HG03064 (cell line): Measurements from ENCODE around the gene TMEFF2.

ENCODE experiments used
- ATAC-seq: cut with Tn5 transposase; IDR thresholded peaks from one replicate; pipeline ENCODE4 v1.9.1; 2021; ENCODE audit warnings: low read depth; ENCODE audit not compliant: unreplicated experiment

Gene TMEFF2

DNA sequence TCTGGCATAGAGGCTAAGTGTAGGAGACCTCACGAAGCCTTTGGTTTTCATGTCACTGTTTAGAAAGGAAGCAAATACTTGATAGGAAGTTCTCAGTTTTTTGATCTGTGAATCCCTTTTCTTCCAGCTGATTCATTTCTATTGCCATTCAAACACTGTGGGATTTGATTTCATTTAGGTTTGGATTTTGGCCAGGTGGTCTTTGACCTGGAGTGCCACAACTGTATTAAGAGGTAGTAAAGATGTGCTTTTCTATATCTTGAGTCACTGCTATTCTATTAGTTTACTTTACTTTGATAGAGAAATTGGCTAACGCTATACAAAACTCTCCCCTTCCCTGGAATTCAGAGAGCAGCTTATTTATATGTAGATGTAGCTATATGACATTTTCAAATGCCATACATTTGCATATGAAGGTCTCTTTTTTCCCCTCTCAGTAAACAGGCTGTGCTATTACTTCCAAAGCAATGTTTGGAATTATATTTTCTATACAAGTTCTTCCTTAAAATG, 215.5 kb downstream of the TMEFF2 start:
- ATAC-seq, result no peak

DNA sequence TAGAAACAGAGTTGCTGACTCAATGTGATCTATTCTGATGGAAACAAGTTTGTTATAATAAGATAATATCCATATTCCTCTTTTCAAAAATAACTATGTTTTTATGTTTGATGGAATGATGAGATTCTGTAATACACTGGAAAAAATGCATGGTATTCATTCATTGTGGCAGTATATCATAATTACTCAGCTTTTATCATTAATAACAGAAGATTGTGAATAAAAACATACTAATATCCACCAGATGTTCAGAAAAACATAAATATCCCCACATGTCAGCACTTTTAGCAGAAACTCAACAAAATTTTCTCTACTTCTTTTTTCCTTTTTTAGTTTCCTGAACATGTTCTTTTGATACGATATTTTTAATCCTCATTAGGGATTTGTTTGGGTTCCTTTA, 217.0 kb downstream of the TMEFF2 start:
- ATAC-seq, result no peak

DNA sequence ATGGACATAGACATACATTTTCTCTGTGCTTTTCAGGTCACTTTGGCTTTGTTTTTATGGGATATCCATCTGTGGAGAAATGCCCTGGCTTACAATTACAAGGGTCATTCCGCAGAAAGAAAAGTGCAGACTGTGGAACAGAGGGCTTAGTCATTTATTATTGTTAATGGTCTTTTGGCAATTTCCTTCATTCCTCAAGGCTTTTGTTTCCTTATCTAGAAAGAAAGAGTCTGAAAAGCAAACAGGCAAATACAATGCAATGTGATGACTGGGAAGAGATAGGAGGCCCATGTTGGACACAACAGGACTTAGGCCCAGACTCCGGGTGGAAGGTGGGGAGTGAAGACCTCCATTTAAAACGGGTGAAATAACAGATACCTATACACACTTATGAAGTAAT, 218.3 kb downstream of the TMEFF2 start:
- ATAC-seq, result no peak

DNA sequence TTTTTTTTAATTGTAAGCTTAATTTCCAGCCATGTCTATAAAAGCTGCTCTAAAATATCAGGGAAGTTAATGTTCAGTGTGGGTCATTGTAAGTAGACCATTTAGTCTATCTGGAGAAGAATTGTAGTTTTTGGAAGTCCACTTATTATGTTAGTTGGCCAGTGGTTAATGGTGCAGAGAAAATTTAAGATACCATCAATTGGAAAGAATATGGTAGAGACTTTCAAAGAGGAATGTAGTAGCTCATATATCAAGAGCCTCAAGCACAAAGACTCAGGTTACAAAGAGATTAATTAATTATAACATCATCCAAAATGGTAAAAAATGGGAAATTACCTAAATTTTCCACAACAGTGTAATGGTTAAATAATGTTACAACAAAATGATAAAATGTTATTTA, 220.1 kb downstream of the TMEFF2 start:
- ATAC-seq, result no peak

- no peak for ATAC-seq
Observed at GRCh38 chr2:191970867-191971266, 223.9 kb downstream of the TMEFF2 start.

- ATAC-seq, result no peak
Observed at GRCh38 chr2:191968120-191968519, 226.6 kb downstream of the TMEFF2 start.

DNA sequence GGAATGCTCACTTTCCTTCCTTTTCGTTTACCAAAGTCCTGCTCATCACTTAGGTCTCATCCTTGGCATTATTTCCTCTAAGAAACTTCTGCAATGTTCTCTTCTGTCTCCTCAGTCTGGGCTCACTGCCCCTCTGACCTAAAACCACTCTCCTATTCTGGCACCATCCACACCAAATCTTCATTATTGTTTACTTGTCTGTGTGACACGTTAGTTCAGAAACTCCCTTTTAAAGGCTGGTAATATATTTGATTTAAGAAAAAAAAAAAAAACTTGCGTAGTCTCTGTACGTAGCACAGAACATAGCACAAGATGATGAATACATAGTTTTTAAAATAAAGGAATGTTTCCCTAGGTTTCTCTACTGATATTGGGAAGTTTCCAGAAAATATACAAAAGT, 229.0 kb downstream of the TMEFF2 start:
- ATAC-seq, result no peak

GRCh38 chr2:191961556-191961955, 233.2 kb downstream of the TMEFF2 start:
- no peak for ATAC-seq

GRCh38 chr2:191959209-191959608, 235.5 kb downstream of the TMEFF2 start:
- no peak for ATAC-seq

- ATAC-seq, result no peak
Observed at GRCh38 chr2:191957996-191958860, 236.5 kb downstream of the TMEFF2 start.

DNA sequence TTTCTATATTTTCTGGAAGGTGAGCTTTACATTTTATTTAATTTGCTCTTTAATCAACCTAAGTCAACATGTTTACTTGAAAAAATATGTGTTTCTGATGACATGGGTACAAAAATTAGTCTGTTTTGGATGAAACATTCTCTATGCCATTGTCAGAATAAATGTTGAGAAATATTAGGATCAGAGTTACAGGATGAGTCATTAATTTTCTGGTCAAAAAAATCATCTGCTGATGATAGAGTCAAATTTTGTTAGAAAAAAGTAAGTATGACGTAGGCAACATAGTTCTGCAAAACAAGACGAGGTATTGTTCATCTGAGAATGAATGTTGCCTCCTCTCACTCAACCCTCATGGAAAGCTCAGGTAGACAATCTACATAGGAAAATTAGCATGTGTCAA, 240.3 kb downstream of the TMEFF2 start:
- no peak for ATAC-seq

- no peak for ATAC-seq
Observed at GRCh38 chr2:191952515-191953270, 242.0 kb downstream of the TMEFF2 start.

- ATAC-seq, result no peak
Observed at GRCh38 chr2:191951832-191952231, 242.9 kb downstream of the TMEFF2 start.

DNA sequence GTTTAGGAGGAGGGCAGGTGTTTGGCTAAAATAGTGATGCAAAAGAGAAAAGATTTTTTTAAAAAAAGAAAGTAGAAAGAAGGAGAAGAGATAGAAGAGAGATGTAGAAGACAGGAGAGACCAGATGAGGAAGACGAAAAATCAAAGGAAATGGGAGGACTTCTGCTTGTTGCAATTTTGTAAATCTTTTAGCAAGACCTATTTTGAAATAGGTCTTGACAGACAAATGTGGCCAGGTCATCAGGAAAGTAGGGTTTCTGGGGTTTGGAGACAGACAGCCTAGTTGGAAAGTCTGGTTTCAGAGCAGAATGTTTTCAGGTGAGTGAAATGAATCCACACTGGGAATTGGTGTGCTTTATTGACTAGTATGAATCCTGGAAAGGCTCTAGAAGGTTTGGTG, 243.4 kb downstream of the TMEFF2 start:
- ATAC-seq, result no peak

DNA sequence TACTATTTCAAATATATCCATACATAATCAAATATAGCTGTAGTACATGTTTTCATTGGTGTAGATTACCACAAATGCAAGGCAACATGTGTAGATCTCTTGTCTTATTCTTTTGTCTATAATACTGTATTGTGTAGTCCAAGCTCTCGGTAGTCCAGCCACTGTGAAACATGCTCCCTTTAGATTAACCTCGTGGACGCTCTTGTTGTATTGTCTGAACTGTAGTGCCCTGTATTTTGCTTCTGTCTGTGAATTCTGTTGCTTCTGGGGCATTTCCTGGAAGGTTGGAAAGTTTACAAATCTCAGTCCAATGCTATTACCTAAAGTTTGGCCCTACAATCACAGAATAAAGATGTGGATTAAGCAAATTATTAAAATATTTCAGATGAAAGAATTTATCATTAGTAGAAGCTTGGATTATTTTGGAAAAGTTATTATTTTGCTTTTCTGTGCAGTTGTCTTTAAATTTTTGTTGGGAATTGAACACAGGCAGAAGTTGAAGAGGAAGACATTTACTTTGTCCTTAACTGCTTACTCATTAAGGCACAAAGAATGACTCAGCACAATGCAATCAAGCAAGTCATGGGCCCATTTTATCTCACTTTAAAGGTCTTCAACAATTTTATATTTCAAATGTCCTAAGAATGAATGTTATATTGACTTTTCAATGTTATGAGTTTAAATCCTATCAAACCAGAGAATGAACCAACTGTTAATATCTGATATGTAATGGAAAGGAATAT, 244.4 kb downstream of the TMEFF2 start:
- ATAC-seq, result no peak

DNA sequence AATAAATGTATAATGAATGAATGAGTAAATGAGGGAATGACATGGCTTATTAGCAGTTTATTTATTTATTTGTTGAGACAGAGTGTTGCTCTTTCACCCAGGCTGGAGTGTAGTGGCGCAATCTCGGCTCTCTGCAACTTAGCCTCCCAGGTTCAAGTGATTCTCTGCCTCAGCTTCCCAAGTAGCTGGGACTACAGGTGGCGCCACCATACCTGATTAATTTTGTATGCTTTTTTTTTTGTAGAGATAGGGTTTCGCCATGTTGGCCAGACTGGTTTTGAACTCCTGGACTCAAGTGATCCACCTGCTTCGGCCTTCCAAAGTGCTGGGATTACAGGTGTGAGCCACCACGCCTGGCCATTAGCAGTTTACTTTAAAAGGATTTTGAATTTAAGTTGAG, 247.5 kb downstream of the TMEFF2 start:
- ATAC-seq, result no peak

DNA sequence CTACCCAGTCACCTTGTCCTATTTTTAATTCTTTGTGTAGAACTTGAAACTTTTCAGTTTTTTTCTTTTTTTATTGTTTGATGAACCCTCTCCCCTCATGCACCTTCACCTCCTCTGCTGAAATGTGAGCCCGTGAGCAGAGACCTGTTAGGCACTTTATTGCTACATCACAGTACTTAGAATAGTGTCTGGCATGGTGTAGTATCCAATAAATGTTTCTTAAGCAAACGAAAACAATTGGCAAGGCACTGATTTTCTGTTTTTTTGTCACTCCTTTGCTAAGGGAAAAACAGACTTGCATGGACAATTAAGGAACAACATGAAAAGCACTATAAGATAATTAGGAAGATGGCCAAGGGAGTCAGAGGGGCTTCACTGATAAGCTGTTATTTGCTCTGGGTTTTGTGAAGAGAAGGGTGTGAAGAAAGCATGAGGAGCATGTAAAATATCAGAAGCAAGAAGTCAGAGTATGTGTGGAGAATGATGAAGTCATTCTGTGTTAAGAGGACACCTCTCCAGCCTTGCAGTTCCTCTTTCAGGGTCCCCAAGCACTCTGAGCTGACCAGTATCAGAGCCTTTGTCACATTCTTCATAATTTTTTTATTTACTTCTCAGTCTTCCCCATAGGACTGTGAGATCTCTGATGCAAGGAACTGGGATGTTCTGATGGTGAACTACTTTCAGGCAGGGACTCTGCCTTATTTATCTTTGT, 248.1 kb downstream of the TMEFF2 start:
- ATAC-seq, result no peak

DNA sequence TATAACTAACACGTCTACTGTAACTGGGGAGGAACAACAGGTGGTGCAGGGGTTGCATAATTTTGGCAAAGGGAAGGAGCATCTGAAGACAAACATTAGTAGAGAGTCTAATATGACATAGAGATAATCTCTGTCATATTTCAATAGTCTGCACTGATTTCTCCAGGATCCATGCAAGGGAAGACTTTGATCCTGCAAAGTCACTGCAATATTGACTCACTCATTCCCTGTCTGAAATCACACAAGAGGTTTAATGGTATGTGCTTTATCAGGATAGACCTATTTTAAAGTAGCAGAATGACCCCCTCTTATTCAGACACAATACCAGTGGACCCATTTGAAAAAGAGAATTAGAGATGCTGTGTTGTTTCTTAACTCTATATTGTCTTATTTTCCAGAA, 249.1 kb downstream of the TMEFF2 start:
- ATAC-seq, result no peak

- no peak for ATAC-seq
Observed at GRCh38 chr2:191942739-191943103, 252.0 kb downstream of the TMEFF2 start.

DNA sequence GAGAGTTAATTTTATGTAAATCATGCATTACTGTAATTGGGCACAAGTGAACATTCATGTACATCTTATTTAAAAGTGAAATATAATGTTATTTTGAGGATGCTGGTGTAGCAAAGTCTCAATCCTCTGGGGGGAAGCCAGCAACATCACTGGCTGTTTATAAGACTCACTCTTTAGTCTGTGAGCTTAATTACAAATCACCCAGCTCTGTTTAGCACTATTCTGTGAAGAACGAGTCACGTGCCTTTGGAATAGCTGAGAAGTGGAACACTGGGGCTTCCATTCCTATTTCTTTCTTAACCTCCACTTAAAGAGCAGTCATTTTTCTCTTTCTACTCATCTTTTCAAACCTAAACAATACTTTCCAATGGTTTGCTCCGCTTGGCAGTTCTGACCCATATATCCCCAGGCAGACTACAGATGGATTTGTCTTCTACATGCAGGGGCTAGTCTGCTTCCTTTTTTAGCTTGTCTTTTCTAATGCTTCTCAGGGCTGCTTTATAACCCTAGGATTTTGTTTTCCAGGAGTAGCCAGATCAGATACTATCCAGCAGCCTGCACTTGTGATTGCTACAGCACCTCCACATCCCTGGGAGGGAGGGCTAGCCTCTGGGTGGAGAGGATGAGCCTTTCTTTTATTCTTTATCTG, 252.5 kb downstream of the TMEFF2 start:
- ATAC-seq, result no peak
